Measurements from ENCODE around the gene NLGN1. TPM values are rescaled to one million over a fixed set of nuclear protein-coding genes. Genes with fewer than 3 reads are reported as not detected.

Gene NLGN1
- total RNA-seq, 1 donor from 2014 or later: 3.9 TPM

DNA sequence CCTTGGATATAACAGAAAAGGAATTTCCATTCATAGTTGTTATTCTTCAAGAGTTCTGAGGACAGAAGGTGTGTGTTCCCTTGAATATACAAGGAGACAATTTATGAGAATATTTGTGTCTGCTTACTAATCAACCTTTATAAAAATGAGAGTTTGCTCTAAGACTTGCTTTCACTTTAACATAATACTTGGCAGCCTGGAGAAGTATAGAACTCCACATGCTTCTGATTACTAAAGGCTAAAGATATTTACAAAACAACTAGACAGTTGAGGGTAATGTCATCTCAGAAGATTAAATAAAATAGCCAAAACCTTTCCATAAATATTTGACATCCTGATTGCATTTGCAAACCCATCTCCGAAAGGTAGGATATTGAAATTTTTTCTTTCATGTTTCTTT lies 734.5 kb downstream of the NLGN1 start:
- intact Hi-C loops (cut with DNase I): no loop called here
- Histone ChIP-seq H3K9me3 (no peaks in the 10 kb centered on the region), H3K36me3 (no peaks in the 10 kb centered on the region), H3K27me3 (ENCODE audit: low read depth) (no peaks in the 10 kb centered on the region), H3K4me1 (no peaks in the 10 kb centered on the region), H3K27ac (no peak overlapping the region), H3K4me3 (no peak overlapping the region)
- DNase-seq (no peak), ATAC-seq (no peak)
- TF ChIP-seq, protein P1, sequence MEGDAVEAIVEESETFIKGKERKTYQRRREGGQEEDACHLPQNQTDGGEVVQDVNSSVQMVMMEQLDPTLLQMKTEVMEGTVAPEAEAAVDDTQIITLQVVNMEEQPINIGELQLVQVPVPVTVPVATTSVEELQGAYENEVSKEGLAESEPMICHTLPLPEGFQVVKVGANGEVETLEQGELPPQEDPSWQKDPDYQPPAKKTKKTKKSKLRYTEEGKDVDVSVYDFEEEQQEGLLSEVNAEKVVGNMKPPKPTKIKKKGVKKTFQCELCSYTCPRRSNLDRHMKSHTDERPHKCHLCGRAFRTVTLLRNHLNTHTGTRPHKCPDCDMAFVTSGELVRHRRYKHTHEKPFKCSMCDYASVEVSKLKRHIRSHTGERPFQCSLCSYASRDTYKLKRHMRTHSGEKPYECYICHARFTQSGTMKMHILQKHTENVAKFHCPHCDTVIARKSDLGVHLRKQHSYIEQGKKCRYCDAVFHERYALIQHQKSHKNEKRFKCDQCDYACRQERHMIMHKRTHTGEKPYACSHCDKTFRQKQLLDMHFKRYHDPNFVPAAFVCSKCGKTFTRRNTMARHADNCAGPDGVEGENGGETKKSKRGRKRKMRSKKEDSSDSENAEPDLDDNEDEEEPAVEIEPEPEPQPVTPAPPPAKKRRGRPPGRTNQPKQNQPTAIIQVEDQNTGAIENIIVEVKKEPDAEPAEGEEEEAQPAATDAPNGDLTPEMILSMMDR (IDR thresholded peaks at IDR 0.05): no peak

- H3K27ac ChIP-seq: no peak overlapping the region
- ATAC-seq: peak in 1 of 2 donors; percentile 77
Measured at GRCh38 chr3:174132421-174133042, 735.0 kb downstream of the NLGN1 start.

DNA sequence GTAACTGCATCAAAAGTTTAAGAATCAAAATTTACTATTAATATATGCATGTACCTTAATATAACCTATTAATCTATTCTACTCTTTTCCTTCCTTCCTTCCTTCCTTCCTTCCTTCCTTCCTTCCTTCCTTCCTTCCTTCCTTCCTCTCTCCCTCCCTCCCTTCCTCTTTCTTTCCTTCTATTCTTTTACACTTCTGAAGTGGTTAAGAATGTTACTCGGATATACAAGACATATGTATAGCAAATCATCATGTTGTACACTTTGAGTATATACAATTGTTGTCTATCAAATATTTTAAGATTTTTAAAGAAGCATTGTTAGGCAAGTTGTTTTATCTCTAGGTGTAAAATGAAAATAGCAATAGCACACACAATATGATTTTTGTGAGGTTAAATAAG lies 748.5 kb downstream of the NLGN1 start:
- H3K36me3 ChIP-seq: no peaks in the 10 kb centered on the region
- intact Hi-C loops (cut with DNase I): no loop called here
- TF ChIP-seq, protein P1 (IDR thresholded peaks at IDR 0.05): no peak
- H3K4me1 ChIP-seq: no peaks in the 10 kb centered on the region
- DNase-seq (no peak), ATAC-seq (no peak)
- no peaks in the 10 kb centered on the region for H3K27me3 ChIP-seq (ENCODE audit: low read depth)
- H3K9me3 ChIP-seq: no peaks in the 10 kb centered on the region
- no peak overlapping the region for H3K4me3 ChIP-seq
- no peak overlapping the region for H3K27ac ChIP-seq

More at GRCh38 chr3:174132421-174133042, 735.0 kb downstream of the NLGN1 start:
- no peak for DNase-seq
- H3K4me1 ChIP-seq: no peaks in the 10 kb centered on the region
- no peaks in the 10 kb centered on the region for H3K27me3 ChIP-seq (ENCODE audit: low read depth)
- H3K36me3 ChIP-seq: no peaks in the 10 kb centered on the region
- TF ChIP-seq, protein P1 (IDR thresholded peaks at IDR 0.05): no peak
- no peak overlapping the region for H3K4me3 ChIP-seq
- H3K9me3 ChIP-seq: no peaks in the 10 kb centered on the region
- intact Hi-C loops (cut with DNase I): no loop called here

DNA sequence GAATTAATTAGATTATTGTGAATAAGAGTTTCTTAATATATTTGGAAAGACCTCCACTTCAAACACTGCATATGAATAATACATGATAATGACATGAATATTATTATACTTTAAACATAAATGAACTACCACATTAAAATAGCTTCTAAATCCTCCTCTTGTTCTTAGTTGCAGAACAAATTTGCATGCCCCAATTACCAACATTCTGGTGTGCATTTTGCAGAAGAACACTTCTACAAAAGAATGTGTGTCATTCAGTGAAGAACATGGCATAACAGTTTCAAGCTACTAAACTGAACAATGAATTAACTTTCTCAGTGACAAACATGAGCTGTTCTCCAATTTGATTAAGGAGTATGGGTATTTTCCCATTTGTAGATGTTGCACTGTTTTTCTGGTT lies 750.3 kb downstream of the NLGN1 start:
- Histone ChIP-seq H3K27ac (no peak overlapping the region), H3K4me3 (no peak overlapping the region), H3K27me3 (ENCODE audit: low read depth) (no peaks in the 10 kb centered on the region), H3K9me3 (no peaks in the 10 kb centered on the region), H3K4me1 (no peaks in the 10 kb centered on the region), H3K36me3 (no peaks in the 10 kb centered on the region)
- intact Hi-C loops (cut with DNase I): no loop called here
- DNase-seq (no peak), ATAC-seq (no peak)
- TF ChIP-seq, protein P1 (IDR thresholded peaks at IDR 0.05): no peak

- no peaks in the 10 kb centered on the region for H3K36me3 ChIP-seq
- no peak for DNase-seq
- no peak for ATAC-seq
- TF ChIP-seq, protein P1 (IDR thresholded peaks at IDR 0.05): no peak
- intact Hi-C loops (cut with DNase I): no loop called here
- H3K27me3 ChIP-seq (ENCODE audit: low read depth): no peaks in the 10 kb centered on the region
- no peaks in the 10 kb centered on the region for H3K4me1 ChIP-seq
- H3K27ac ChIP-seq: no peak overlapping the region
- H3K4me3 ChIP-seq: no peak overlapping the region
- no peaks in the 10 kb centered on the region for H3K9me3 ChIP-seq
Measured at GRCh38 chr3:174153871-174154270, 756.3 kb downstream of the NLGN1 start.

Measured in lower lobe of right lung (tissue), 2 donors.